Measurements from ENCODE around the gene ARVCF.
A peak's percentile ranks its signal among the peaks of the same experiment; 100 is the strongest.

Gene ARVCF

DNA sequence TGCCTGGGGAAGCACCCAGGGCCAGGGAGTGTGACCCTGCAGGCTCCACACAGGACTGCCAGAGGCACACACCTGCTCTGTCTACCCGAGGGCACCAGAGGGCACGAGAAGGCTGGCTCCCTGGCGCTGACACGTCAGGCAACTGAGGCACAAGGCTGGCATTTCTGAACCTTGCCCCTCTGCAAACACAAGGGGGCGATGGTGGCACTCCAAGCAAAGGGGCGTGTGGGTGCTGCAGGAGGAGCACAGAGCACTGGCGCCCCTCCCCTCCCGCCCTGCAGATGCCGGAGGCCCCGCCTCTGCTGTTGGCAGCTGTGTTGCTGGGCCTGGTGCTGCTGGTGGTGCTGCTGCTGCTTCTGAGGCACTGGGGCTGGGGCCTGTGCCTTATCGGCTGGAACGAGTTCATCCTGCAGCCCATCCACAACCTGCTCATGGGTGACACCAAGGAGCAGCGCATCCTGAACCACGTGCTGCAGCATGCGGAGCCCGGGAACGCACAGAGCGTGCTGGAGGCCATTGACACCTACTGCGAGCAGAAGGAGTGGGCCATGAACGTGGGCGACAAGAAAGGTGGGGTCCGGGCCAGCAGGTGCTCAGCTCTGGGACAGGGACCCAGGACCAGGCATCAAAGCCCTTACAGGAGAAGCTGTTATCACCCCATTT, 54.2 kb downstream of the ARVCF start:
- DNase-seq (ENCODE audit: low read depth, low spot score): peak; percentile 83

- DNase-seq (ENCODE audit: low read depth, low spot score): no peak
Measured at GRCh38 chr22:19961868-19962245, 54.8 kb downstream of the ARVCF start.

- DNase-seq (ENCODE audit: low read depth, low spot score): no peak
Measured at GRCh38 chr22:19961201-19961580, 55.4 kb downstream of the ARVCF start.

DNA sequence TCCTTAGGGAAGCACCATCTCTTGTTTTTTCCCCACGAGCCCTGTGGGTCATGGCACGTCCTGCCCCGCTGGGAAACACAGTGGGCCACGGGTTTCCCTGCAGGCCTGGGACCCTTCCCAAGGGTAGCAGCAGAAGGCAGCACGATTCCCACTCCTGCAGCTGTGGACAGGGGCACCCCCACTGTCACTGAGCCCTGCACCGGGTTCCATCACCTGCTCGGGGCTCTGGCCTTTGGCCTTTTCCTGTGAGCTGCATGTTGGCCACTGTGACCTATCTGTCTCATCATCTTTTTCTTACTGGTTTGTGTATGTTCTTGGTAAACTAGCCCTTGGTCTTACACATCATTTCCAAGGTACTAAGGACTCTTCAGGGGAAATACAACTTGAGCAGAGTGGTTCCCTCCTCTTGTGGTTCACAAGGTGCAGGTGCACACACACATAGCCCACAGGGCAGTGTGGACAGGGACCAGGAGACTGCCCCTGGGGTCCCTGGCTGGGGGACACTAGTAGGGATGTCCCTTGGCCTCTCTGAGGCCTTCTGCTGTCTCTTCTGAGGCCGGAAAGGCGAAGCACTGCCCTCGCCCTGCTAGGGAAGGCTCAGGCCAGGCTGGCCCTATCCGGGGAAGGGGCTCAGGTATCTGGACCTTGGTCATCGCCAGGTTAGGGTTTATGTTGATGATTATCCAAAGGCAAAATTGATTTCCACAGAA, 56.0 kb downstream of the ARVCF start:
- DNase-seq (ENCODE audit: low read depth, low spot score): no peak

- DNase-seq (ENCODE audit: low read depth, low spot score): no peak
Measured at GRCh38 chr22:19959587-19960490, 56.8 kb downstream of the ARVCF start.

DNA sequence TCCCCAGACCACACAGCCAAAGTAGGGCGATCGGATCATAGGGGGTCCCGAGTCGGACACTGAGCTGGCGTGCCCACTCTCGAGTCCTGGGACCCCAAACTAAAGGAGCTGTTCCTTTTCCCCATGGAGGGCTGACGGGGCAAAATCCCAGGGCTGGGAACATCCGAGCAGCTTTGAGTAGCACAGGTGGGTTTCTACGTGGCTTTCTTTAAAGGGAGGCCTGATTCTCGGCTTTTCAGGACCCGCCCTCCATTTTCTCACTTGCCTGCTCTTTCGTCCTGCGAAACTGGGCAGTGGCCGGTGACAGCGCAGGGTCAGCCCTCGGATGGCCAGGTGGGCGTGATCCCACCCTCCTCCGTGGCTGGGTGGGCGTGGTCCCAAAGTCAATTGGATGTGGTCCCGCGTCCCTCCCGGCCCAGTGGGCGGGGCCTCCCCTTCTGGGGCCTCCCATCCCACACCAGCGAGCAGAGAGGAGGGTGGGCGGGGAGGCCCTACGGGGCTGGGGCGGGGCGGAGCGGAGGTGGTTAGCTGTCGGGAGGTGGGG, 57.5 kb downstream of the ARVCF start:
- DNase-seq (ENCODE audit: low read depth, low spot score): peak; percentile 93

- no peak for DNase-seq (ENCODE audit: low read depth, low spot score)
Measured at GRCh38 chr22:19958083-19959042, 58.3 kb downstream of the ARVCF start.

- DNase-seq (ENCODE audit: low read depth, low spot score): no peak
Measured at GRCh38 chr22:19957445-19957844, 59.2 kb downstream of the ARVCF start.

GRCh38 chr22:19955241-19956128, 61.1 kb downstream of the ARVCF start:
- no peak for DNase-seq (ENCODE audit: low read depth, low spot score)

- DNase-seq (ENCODE audit: low read depth, low spot score): no peak
Measured at GRCh38 chr22:19951346-19951745, 65.3 kb downstream of the ARVCF start.

DNA sequence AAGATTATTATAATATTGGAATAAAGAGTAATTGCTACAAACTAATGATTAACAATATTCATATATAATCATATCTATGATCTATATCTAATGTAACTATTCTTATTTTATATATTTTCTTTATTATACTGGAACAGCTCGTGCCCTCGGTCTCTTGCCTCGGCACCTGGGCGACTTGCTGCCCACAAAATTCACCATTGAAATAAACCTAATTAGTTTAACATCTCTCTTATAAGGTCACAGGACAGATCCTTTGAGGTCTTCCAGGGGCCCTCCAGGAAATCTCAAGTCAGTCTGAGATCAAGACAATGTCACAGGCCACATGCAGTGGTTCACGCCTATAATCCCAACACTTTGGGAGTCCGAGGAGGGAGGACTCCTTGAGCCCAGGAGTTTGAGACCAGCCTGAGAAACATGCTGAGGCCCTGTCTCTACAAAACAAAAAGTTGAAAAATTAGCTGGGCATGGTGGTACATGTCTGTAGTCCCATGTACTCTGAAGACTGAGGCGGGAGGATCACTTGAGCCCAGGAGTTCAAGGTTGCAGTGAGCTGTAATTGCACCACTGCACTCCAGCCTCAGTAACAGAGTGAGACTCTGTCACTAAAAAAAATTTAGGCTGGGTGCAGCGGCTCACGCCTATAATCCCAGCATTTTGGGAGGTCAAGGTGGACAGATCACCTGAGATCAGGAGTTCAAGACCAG, 68.4 kb downstream of the ARVCF start:
- DNase-seq (ENCODE audit: low read depth, low spot score): no peak

DNA sequence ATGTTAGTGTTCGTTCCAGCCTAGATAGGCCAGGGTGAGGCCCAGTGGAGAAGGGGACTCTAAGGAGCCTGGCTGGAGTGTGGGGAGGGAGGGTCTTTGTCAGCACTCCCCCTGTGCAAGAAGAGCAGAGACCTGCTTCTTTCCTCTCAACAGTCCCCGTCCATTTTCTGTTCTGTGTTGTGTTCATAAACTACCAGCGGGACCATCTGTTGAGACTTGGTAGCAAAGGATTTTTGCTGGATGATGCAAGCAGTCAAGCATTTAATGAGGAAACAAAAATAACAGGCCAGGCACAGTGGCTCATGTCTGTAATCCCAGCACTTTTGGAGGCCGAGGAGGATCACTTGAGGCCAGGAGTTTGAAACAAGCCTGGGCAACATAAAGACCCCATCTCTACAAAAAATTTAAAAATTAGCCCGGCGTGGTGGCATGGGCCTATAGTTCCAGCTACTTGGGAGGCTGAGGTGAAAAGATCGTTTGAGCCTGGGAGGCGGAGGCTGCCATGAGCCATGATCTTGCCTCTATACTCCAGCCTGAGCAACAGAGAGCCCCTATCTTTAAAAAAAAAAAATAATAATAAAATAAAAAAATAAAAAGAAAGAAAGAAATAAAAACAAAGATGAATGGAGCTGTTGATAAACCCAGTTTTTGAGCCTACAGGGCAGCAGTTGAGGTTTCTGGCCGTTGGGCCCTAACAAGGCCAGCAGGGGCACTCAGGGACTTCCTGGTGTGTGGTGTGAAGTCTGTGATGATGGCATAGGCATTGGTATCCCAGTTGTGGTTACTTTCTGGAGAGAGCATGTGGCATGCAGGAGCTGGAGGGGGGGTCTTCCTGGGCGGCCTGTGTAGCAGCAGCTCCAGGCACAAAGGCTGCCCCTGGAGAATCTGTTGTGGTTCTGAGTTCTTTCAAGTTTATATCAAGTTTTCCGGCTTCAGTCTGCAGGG, 73.3 kb downstream of the ARVCF start:
- DNase-seq (ENCODE audit: low read depth, low spot score): peak; percentile 93

DNA sequence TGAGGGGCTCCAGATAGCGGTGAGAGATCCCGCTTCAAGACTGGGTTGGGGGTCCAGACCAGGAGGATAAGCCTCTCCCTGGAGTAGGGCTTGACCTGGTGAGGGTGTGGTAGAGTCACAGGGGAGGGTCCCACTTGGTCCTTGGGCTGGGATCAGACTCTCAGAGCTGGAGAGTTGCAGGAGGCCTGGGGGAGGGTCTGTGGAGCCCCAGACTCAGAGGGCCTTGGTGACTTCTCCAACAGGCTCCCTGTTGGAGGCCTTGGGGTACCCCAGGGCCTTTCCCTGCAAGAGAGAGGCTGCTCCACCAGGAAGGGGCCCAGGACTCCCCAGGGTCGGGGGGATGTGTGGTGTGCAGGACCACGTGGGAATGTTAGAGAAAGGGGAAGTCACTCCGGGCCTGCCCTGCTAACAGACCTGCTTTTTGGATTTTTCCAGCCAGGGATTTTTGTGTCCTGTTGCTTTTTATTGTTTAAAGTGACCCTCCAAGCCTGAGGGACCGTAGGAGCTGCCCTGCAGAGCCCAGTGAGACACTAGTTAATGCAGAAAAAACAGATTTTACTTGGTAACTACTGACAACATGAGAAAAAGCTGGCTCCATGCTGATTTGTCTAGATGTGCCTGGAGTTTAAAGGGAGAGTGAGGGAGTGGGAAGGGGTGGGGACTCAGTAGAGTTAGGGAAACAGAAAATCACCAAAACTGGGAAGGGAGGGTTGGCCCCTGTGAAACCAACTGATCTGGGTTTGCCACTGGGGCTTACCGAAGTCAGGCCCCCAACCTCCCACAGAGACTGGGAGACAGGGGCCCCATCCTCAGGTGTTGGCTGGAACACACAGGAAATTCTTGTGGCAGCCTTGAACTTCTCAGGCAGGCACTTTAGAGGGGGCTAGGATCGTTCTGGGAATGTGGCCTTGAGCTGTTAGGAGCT, 74.2 kb downstream of the ARVCF start:
- peak; percentile 84 for DNase-seq (ENCODE audit: low read depth, low spot score)

DNA sequence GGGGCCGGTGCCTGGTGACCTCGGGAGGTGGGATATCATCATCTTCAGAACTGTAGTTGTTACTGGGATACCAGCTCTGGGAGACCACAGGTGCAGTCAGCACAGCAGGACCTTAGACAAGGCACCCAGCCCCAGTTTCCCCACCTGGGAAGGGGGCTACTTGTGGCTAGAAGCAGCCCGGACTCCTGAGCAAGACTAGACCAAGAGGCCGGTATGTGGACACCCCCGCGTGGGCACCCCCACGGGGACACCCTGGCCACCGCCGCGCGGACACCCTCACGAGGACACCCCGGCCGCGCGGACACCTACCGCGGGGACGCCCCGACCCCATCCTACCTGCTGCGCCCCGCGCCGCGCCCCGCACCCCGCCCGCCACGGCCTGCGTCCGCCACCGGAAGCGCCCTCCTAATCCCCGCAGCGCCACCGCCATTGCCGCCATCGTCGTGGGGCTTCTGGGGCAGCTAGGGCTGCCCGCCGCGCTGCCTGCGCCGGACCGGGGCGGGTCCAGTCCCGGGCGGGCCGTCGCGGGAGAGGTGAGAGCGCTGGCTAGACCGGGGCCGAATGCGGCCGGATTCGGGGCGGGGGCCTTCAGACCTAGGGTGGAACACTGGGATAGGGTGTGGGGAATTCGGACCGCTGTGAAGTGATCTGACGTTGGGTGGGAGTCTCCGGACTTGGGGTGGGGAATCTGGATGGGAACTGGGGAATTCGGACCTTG, 75.1 kb downstream of the ARVCF start, which contains the start of the genes COMT and TXNRD2:
TSS of gene COMT (plus strand) at position 408 of the 718 bp plus-strand sequence. CDS start 20,755 bp downstream, outside the sequence.
TSS of gene TXNRD2 (minus strand) at position 454 of the 718 bp plus-strand sequence. CDS start at position 439, 15 bp downstream.
- peak; percentile 86 for DNase-seq (ENCODE audit: low read depth, low spot score)

GRCh38 chr22:19940536-19941364, 75.9 kb downstream of the ARVCF start:
- no peak for DNase-seq (ENCODE audit: low read depth, low spot score)
